ENCODE results near the gene HS3ST1. TPM values are rescaled to one million over a fixed set of nuclear protein-coding genes. Genes with fewer than 3 reads are reported as not detected.

The HS3ST1 gene
- polyA plus RNA-seq, 3 donors = 0.01 to 0.02 TPM; not detected in 1

- no peak for TF ChIP-seq CTCF (IDR thresholded peaks at IDR 0.05)
- H4K20me1 ChIP-seq (ENCODE audit: insufficient read depth, low read length) = no peaks in the 10 kb centered on the region
- H3K4me3 Mint-ChIP-seq = no peak overlapping the region
- H3K79me2 ChIP-seq (ENCODE audit: insufficient read depth, low read length) = no peaks in the 10 kb centered on the region
- intact Hi-C loops (cut with micrococcal nuclease) = no loop called here
- H3K36me3 Mint-ChIP-seq = no peaks in the 10 kb centered on the region
- H3K4me3 ChIP-seq (replicated peaks in 1 of 3; ENCODE audit: low read depth in 2 of 3, low read length in 3 of 3) = no peak overlapping the region
- H3K9me3 Mint-ChIP-seq = peaks cover 0 to 2% (median 0%) of the 10 kb centered on the region in 7 donors
- H3K4me1 ChIP-seq (ENCODE audit: control insufficient read depth in 1 of 2, insufficient read depth in 2 of 2, low read length in 2 of 2) = no peaks in the 10 kb centered on the region
- no peaks in the 10 kb centered on the region for H3K4me1 Mint-ChIP-seq
- no peak overlapping the region for H3K27ac ChIP-seq (ENCODE audit: low read depth in 1 of 2, low read length in 2 of 2)
- peak overlapping the region in 1 of 7 donors; percentile 12 for H3K27ac Mint-ChIP-seq
- H3K9me3 ChIP-seq (replicated peaks in 1 of 2; ENCODE audit: control insufficient read depth in 1 of 2, insufficient read depth in 1 of 2, low read length in 2 of 2) = no peaks in the 10 kb centered on the region
- no peak overlapping the region for H2AFZ ChIP-seq (ENCODE audit: insufficient read depth, low read depth, low read length, poor library complexity, severe bottlenecking)
- no peak for DNase-seq
- WGBS (ENCODE audit: insufficient coverage) = 100% methylated on average over 2 of the region's 3 CpGs
- H3K9ac ChIP-seq (ENCODE audit: insufficient read depth, low read length, poor library complexity, severe bottlenecking) = no peak overlapping the region
- no peak overlapping the region for H3K4me2 ChIP-seq (replicated peaks; ENCODE audit: extremely low read depth, low read length, poor library complexity, severe bottlenecking)
- no peaks in the 10 kb centered on the region for H3K27me3 ChIP-seq (ENCODE audit: control insufficient read depth in 2 of 2, insufficient read depth in 2 of 2, low read length in 2 of 2)
- H3K27me3 Mint-ChIP-seq (ENCODE audit: low read depth in 3 of 3) = peaks cover 0 to 1% (median 0%) of the 10 kb centered on the region in 3 donors
- H3K36me3 ChIP-seq (replicated peaks in 1 of 2; ENCODE audit: control insufficient read depth in 1 of 2, insufficient read depth in 2 of 2, low read length in 2 of 2) = no peaks in the 10 kb centered on the region
Measured at GRCh38 chr4:11416767-11417113, 12.0 kb downstream of the HS3ST1 start.

GRCh38 chr4:11416071-11416766, 12.5 kb downstream of the HS3ST1 start:
- no peak overlapping the region for H3K9ac ChIP-seq (ENCODE audit: insufficient read depth, low read length, poor library complexity, severe bottlenecking)
- no peaks in the 10 kb centered on the region for H3K9me3 ChIP-seq (replicated peaks in 1 of 2; ENCODE audit: control insufficient read depth in 1 of 2, insufficient read depth in 1 of 2, low read length in 2 of 2)
- no peaks in the 10 kb centered on the region for H3K36me3 ChIP-seq (replicated peaks in 1 of 2; ENCODE audit: control insufficient read depth in 1 of 2, insufficient read depth in 2 of 2, low read length in 2 of 2)
- 96% methylated on average over 7 of the region's 8 CpGs for WGBS (ENCODE audit: insufficient coverage)
- H3K4me3 Mint-ChIP-seq = no peak overlapping the region
- no peaks in the 10 kb centered on the region for H4K20me1 ChIP-seq (ENCODE audit: insufficient read depth, low read length)
- no peaks in the 10 kb centered on the region for H3K4me1 Mint-ChIP-seq
- H2AFZ ChIP-seq (ENCODE audit: insufficient read depth, low read depth, low read length, poor library complexity, severe bottlenecking) = no peak overlapping the region
- H3K27ac ChIP-seq (ENCODE audit: low read depth in 1 of 2, low read length in 2 of 2) = no peak overlapping the region
- H3K27me3 Mint-ChIP-seq (ENCODE audit: low read depth in 3 of 3) = peaks cover 0 to 1% (median 0%) of the 10 kb centered on the region in 3 donors
- H3K9me3 Mint-ChIP-seq = peaks cover 0 to 2% (median 0%) of the 10 kb centered on the region in 7 donors
- peak overlapping the region in 1 of 7 donors; percentile 12 for H3K27ac Mint-ChIP-seq
- TF ChIP-seq CTCF (IDR thresholded peaks at IDR 0.05) = no peak
- H3K4me1 ChIP-seq (ENCODE audit: control insufficient read depth in 1 of 2, insufficient read depth in 2 of 2, low read length in 2 of 2) = no peaks in the 10 kb centered on the region
- intact Hi-C loops (cut with micrococcal nuclease) = no loop called here
- no peak for DNase-seq
- H3K27me3 ChIP-seq (ENCODE audit: control insufficient read depth in 2 of 2, insufficient read depth in 2 of 2, low read length in 2 of 2) = no peaks in the 10 kb centered on the region
- H3K36me3 Mint-ChIP-seq = no peaks in the 10 kb centered on the region
- H3K4me2 ChIP-seq (replicated peaks; ENCODE audit: extremely low read depth, low read length, poor library complexity, severe bottlenecking) = no peak overlapping the region
- H3K4me3 ChIP-seq (replicated peaks in 1 of 3; ENCODE audit: low read depth in 2 of 3, low read length in 3 of 3) = no peak overlapping the region
- H3K79me2 ChIP-seq (ENCODE audit: insufficient read depth, low read length) = no peaks in the 10 kb centered on the region

Measured in CD14-positive monocyte (primary cell).